Spleen (tissue), 7 donors: ENCODE measurements around the gene ALDH4A1.

Experiments
- POLR2A ChIP-seq, 3 donors: fragments of 450-650 bp; IDR thresholded peaks; one replicate each; pipeline ENCODE4 v1.5.1; 2017; ENCODE audit warnings: antibody characterized with exemption in 3 of 3, mild to moderate bottlenecking in 1 of 3
- TF ChIP-seq, protein P1 (sequence below), 11 experiments: fragments of 200-600 bp in 7 of 11; fragments of 450-650 bp in 4 of 11; sonication (generic) in 4 of 11; IDR thresholded peaks in 8 of 11; conservative IDR thresholded peaks in 3 of 11; 1 replicate in 7 of 11; 2 replicates in 4 of 11; pipeline versions ENCODE4 v1.4.0 to v1.8.0; 2016 to 2021; ENCODE audit warnings: antibody characterized with exemption in 11 of 11, inconsistent platforms in 4 of 11, mild to moderate bottlenecking in 1 of 11
- donor health status: DM: no; HTN: no; CAD: no; lungs with moderate emphysema.
- donor health status: DM: no; HTN: no; CAD: no.
- donor health status: DM: no; HTN: no; CAD: no.

DNA sequence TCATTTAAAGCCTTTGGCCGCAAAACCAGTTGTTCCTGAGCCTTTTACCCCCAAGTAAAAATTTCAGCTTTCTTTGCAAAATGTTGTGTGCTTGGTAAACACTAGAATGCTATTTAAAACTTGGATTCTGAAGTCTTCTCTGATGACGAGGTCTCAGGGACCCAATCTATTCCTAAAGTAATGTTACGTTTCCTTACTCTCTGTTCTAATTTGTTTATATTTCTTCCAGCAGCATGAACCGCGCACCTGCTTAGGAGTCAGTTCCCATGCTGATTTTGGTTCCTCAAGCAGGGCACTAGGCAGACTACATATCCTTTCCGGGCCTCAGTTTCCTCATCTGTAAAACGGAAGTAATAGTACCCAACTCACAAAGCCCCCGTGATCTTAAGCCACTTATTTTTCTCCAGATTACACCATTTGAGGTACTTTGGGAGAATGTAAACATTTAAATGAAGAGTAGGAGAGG lies 969 bp upstream of the ALDH4A1 start:
- TF ChIP-seq, protein P1, sequence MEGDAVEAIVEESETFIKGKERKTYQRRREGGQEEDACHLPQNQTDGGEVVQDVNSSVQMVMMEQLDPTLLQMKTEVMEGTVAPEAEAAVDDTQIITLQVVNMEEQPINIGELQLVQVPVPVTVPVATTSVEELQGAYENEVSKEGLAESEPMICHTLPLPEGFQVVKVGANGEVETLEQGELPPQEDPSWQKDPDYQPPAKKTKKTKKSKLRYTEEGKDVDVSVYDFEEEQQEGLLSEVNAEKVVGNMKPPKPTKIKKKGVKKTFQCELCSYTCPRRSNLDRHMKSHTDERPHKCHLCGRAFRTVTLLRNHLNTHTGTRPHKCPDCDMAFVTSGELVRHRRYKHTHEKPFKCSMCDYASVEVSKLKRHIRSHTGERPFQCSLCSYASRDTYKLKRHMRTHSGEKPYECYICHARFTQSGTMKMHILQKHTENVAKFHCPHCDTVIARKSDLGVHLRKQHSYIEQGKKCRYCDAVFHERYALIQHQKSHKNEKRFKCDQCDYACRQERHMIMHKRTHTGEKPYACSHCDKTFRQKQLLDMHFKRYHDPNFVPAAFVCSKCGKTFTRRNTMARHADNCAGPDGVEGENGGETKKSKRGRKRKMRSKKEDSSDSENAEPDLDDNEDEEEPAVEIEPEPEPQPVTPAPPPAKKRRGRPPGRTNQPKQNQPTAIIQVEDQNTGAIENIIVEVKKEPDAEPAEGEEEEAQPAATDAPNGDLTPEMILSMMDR (IDR thresholded peaks at IDR 0.05 in 8 of 11, conservative IDR thresholded peaks at IDR 0.05 in 3 of 11) = no peak
- TF ChIP-seq POLR2A (IDR thresholded peaks at IDR 0.05) = no peak
